ENCODE data around the gene MINK1.

DNA sequence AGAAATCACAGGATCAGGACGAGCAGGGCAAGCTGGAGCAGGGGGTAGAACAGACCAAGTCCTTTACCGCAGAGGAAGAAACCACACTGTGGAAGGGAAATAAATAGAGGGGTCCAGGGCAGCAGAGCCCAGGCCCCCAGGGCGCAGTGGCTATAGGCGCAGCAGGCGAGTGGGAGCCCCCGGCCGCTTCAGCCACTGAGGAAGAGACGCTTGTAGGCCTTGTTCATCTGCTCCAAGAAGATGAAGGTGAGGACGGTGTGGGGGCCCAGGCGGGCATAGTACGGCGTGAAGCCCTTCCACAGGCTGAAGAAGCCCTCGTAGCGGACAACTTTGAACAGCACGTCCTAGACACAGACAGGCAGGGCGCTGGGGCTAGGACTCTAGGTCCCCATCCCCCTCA lies 104.4 kb downstream of the MINK1 start:
- TF ChIP-seq, protein P1, sequence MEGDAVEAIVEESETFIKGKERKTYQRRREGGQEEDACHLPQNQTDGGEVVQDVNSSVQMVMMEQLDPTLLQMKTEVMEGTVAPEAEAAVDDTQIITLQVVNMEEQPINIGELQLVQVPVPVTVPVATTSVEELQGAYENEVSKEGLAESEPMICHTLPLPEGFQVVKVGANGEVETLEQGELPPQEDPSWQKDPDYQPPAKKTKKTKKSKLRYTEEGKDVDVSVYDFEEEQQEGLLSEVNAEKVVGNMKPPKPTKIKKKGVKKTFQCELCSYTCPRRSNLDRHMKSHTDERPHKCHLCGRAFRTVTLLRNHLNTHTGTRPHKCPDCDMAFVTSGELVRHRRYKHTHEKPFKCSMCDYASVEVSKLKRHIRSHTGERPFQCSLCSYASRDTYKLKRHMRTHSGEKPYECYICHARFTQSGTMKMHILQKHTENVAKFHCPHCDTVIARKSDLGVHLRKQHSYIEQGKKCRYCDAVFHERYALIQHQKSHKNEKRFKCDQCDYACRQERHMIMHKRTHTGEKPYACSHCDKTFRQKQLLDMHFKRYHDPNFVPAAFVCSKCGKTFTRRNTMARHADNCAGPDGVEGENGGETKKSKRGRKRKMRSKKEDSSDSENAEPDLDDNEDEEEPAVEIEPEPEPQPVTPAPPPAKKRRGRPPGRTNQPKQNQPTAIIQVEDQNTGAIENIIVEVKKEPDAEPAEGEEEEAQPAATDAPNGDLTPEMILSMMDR (IDR thresholded peaks at IDR 0.05), result no peak
- TF ChIP-seq POLR2A (IDR thresholded peaks at IDR 0.05) (no peak), POLR2AphosphoS5 (IDR thresholded peaks at IDR 0.05) (no peak), EP300 (IDR thresholded peaks at IDR 0.05) (no peak)

Data from gastroesophageal sphincter (tissue), 3 donors.